Measurements from ENCODE around the gene MPND. TPM values are rescaled to one million over a fixed set of nuclear protein-coding genes. Genes with fewer than 3 reads are reported as not detected.
"Not testable (repeated sequence)": the region's sequence is repeated elsewhere in the genome, so short reads cannot be mapped to it uniquely, and the experiment has no call there.

The MPND gene
- polyA plus RNA-seq, 4 donors, result 14.1 to 30.4 (median 20.5) TPM

- DNase-seq (ENCODE audit: low read depth in 4 of 4, low spot score in 3 of 4), result no peak
Observed at GRCh38 chr19:4345342-4346019, 2.1 kb downstream of the MPND start.

GRCh38 chr19:4346020-4346383 lies 2.6 kb downstream of the MPND start:
- DNase-seq (ENCODE audit: low read depth in 4 of 4, low spot score in 3 of 4), result no peak

GRCh38 chr19:4347521-4347920 lies 4.2 kb downstream of the MPND start:
- no peak for DNase-seq (ENCODE audit: low read depth in 4 of 4, low spot score in 3 of 4)

DNA sequence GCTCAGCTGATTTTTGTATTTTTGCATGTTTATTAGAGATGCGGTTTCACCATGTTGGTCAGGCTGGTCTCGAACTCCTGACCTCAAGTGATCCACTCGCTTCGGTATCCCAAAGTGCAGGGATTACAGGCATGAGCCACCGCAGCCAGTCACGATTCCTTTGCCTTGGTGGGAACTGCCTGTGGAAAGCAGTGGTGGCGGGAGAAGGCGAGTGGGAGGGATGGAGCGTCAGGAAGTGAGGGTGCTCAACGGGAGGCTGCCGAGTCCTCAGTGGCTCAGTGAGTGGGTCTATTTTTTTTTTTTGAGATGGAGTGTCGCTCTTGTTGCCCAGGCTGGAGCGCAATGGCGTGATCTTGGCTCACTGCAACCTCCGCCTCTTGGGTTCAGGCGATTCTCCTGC lies 5.9 kb downstream of the MPND start:
- not testable (repeated sequence) for DNase-seq (ENCODE audit: low read depth in 4 of 4, low spot score in 3 of 4)

GRCh38 chr19:4350111-4350510 lies 6.7 kb downstream of the MPND start:
- DNase-seq (ENCODE audit: low read depth in 4 of 4, low spot score in 3 of 4), result no peak

- no peak for DNase-seq (ENCODE audit: low read depth in 4 of 4, low spot score in 3 of 4)
Observed at GRCh38 chr19:4350726-4351125, 7.4 kb downstream of the MPND start.

DNA sequence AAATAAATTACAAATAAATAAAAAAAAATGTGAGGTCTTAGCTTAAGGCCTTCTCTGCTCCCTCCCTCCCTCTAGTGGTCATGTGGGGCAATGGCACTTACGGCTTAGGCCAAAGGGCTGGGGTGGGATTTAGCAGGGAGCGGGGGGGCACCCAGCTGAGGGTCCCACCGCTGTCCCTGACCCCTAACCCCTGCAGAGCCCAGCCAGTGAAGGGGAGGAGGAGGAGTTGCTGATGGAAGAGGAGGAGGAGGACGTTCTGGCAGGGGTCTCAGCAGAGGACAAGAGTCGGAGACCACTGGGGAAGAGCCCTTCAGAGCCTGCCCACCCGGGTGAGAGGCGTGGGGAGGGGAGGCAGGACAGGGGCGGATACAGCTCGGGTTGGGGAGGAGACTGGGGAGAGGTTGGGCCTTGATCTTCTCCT lies 9.3 kb downstream of the MPND start:
- no peak for DNase-seq (ENCODE audit: low read depth in 4 of 4, low spot score in 3 of 4)

DNA sequence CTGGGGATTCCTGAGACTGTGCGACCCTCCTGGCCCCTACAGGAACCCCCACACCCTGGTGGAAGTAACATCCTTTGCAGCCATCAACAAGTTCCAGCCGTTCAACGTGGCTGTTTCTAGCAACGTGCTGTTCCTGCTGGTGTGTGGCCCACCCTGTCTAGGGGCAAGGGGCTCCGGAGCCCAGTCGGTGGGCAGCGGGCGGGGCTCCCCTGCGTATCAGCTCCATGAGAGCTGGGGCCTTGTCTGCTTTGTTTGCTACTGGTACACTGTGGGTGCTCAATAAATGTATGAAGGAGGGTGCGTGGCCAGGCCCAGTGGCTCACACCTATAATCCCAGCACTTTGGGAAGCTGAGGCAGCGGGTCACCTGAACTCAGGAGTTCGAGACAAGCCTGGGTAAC lies 10.9 kb downstream of the MPND start:
- DNase-seq (ENCODE audit: low read depth in 4 of 4, low spot score in 3 of 4), result no peak

DNA sequence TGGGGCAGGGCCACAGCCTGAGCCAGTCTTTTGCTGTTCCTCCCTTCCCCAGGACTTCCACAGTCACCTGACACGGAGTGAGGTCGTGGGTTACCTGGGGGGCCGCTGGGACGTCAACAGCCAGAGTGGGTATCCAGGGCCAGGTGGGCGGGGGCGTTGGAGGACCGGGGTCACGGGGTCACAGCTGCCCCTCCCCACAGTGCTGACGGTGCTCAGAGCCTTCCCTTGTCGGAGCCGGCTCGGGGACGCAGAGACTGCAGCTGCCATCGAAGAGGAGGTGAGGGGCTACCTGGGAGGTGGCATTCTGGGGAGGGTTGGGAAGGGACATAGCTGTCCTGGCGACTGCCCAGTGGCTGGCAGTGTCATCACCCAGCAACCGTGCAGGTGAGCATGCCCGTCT lies 11.5 kb downstream of the MPND start:
- DNase-seq (ENCODE audit: low read depth in 4 of 4, low spot score in 3 of 4), result no peak

- DNase-seq (ENCODE audit: low read depth in 4 of 4, low spot score in 3 of 4), result no peak
Observed at GRCh38 chr19:4357095-4357797, 13.9 kb downstream of the MPND start.

DNA sequence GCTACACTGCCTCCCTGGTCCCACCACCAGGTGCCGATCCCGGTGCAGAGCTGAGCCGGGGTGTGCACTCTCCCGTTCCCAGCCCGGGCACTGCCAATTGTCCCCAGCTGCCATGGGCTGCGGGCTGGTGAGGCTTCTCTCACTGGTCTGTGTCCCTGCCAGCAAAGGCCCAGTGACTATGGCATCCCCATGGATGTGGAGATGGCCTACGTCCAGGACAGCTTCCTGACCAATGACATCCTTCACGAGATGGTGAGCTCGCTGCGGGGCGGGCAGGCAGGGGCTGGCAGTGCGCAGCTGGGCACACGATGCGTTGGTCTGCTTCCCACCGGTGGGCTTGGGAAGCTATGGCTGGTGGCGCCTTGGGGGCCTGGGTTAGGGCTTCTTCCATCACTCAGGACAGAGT lies 14.6 kb downstream of the MPND start:
- DNase-seq (ENCODE audit: low read depth in 4 of 4, low spot score in 3 of 4), result no peak

GRCh38 chr19:4358709-4359626 lies 15.6 kb downstream of the MPND start:
- DNase-seq (ENCODE audit: low read depth in 4 of 4, low spot score in 3 of 4), result no peak

DNA sequence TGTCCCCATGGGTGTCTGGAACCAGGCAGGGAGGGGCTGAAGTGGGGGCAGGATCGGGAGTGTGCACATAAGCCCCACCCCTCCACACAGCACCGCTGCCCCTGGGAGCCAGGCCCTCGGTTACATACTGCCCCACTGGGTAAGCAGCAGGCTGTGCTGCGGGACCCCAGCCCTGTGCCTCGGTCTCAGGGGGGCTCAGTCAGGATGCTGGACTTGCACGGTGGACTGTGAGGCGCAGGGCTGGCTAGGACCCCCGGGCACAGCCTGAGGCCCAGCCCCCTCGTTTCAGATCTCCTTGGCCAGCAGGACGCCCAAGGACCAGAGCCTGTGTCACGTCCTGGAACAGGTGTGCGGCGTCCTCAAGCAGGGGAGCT lies 16.3 kb downstream of the MPND start:
- DNase-seq (ENCODE audit: low read depth in 4 of 4, low spot score in 3 of 4), result no peak

DNA sequence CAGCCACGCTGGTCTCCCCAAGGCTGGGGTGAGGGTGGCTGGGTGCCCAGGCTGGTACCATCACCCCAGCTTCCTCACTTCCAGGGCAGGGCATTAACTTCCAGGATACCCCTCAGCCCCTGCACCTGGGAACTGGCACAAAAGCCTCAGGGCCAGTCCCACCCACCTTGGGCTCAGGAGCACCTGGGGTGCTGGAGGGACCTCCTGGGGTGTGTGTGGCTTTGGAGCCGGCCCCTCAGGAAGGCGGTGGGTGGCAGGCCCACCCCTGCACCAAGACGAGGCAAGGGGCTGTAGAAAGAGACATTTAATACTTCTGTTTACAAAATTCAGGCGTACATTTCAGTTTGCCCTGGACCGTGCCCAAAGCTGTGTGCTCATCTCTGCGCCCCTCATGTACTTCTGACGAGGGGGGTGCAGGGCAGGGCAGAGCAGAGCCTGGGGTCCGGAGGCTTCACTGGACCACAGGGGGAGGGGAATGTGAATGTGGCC lies 16.8 kb downstream of the MPND start:
- DNase-seq (ENCODE audit: low read depth in 4 of 4, low spot score in 3 of 4), result no peak

DNA sequence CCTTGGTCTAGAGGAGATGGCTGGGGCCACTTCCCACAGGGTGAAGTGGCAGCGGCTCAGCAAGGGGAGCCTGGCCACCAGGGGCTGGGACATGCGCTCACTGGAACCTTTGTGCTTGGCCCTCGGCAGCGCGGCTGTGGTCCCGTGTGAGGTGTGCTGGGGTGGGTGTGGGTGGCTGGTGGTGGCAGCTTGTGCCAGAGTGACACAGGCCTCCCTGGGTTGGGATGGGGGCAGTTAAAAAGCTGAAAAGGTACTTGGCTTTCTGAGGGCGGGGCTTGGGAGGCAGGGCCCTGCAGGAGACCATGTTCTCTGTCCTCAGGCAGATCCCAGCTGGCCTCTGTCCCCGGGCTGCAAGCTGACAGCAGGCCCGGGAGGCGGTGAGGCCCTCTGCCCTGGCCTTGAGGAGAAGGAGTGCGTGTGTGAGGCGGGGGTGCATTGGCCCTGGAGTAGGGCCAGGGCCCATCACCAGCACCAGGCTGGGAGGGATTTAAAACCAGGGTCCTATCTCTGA lies 17.3 kb downstream of the MPND start:
- no peak for DNase-seq (ENCODE audit: low read depth in 4 of 4, low spot score in 3 of 4)

- no peak for DNase-seq (ENCODE audit: low read depth in 4 of 4, low spot score in 3 of 4)
Observed at GRCh38 chr19:4361152-4362046, 18.0 kb downstream of the MPND start.

GRCh38 chr19:4362101-4362828 lies 18.9 kb downstream of the MPND start:
- DNase-seq (ENCODE audit: low read depth in 4 of 4, low spot score in 3 of 4), result no peak

DNA sequence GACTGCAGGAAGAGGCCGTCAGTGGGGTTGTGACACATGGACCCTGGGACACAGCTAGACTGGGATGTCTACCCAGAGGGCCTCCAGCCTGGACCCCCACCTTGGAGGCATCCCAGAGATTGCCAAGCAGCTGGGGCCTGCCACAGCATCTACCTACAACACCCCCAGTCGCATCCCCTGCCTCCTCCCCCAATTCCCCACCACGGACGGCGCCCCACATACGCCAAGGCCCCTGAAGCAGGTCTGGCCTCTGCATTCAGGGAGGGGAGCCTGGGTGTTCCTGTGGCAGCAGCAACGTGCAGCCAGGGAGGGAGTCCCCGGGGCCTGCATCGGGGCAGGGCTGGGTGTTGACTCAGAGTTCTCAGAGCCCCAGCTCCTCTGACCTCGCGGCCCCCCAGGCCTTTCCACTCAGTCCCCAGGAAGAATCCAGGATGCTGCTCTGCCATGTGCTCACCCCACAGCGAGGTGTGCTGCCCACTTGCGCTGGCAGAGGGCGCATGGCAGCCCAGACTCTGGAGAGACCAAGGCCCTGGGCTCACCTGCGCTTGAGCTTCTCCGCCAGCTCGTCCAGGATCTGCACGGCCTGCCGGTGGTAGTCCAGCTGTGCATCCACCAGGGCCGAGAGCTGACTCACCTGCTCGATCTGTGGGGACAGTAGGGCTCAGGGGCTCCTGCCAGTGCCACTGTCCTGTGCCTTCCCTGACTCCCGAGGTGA lies 19.6 kb downstream of the MPND start:
- DNase-seq (ENCODE audit: low read depth in 4 of 4, low spot score in 3 of 4), result no peak
